ENCODE measurements around the gene STX17.
"Not testable (repeated sequence)": the region's sequence is repeated elsewhere in the genome, so short reads cannot be mapped to it uniquely, and the experiment has no call there.

STX17 gene

GRCh38 chr9:99977033-99977792 lies 70.8 kb downstream of the STX17 start:
- no peak overlapping the region for H3K4me3 ChIP-seq (replicated peaks; ENCODE audit: low read depth, low read length)
- no peak for DNase-seq (ENCODE audit: extremely low read depth, low read depth)
- TF ChIP-seq CTCF (IDR thresholded peaks at IDR 0.05; ENCODE audit: low read depth, low read length, missing control alignments): no peak

- H3K4me3 ChIP-seq (replicated peaks; ENCODE audit: low read depth, low read length): no peak overlapping the region
- DNase-seq (ENCODE audit: extremely low read depth, low read depth): no peak
- TF ChIP-seq CTCF (IDR thresholded peaks at IDR 0.05; ENCODE audit: low read depth, low read length, missing control alignments): no peak
Observed at GRCh38 chr9:99978221-99978620, 71.8 kb downstream of the STX17 start.

- H3K4me3 ChIP-seq (replicated peaks; ENCODE audit: low read depth, low read length): no peak overlapping the region
- no peak for DNase-seq (ENCODE audit: extremely low read depth, low read depth)
- no peak for TF ChIP-seq CTCF (IDR thresholded peaks at IDR 0.05; ENCODE audit: low read depth, low read length, missing control alignments)
Observed at GRCh38 chr9:99980598-99980997, 74.1 kb downstream of the STX17 start.

- no peak for DNase-seq (ENCODE audit: extremely low read depth, low read depth)
- H3K4me3 ChIP-seq (replicated peaks; ENCODE audit: low read depth, low read length): no peak overlapping the region
- no peak for TF ChIP-seq CTCF (IDR thresholded peaks at IDR 0.05; ENCODE audit: low read depth, low read length, missing control alignments)
Observed at GRCh38 chr9:99986642-99987041, 80.2 kb downstream of the STX17 start.

GRCh38 chr9:99990508-99990907 lies 84.1 kb downstream of the STX17 start:
- not testable (repeated sequence) for H3K4me3 ChIP-seq (replicated peaks; ENCODE audit: low read depth, low read length); DNase-seq (ENCODE audit: extremely low read depth, low read depth)

- DNase-seq (ENCODE audit: extremely low read depth, low read depth): no peak
- H3K4me3 ChIP-seq (replicated peaks; ENCODE audit: low read depth, low read length): no peak overlapping the region
- no peak for TF ChIP-seq CTCF (IDR thresholded peaks at IDR 0.05; ENCODE audit: low read depth, low read length, missing control alignments)
Observed at GRCh38 chr9:99998266-99998665, 91.8 kb downstream of the STX17 start.

GRCh38 chr9:99998866-99999265 lies 92.4 kb downstream of the STX17 start:
- no peak for TF ChIP-seq CTCF (IDR thresholded peaks at IDR 0.05; ENCODE audit: low read depth, low read length, missing control alignments)
- no peak for DNase-seq (ENCODE audit: extremely low read depth, low read depth)
- H3K4me3 ChIP-seq (replicated peaks; ENCODE audit: low read depth, low read length): no peak overlapping the region

Measured in HFF-Myc (cell line).